Mesothelial cell of epicardium (in vitro differentiated cells): Measurements from ENCODE around the gene KLRG1. TPM values are rescaled to one million over a fixed set of nuclear protein-coding genes. Genes with fewer than 3 reads are reported as not detected.

Experiments
- DNase-seq, 2 experiments: peaks; one replicate each; pipeline ENCODE4 v3.0.0; 2021; ENCODE audit warnings: low spot score in 2 of 2; ENCODE audit not compliant: unreplicated experiment in 2 of 2
- H3K27ac Mint-ChIP-seq: 2 replicates; pipeline ENCODE4 v1.8.0; 2021; ENCODE audit warnings: mixed read lengths
- H3K27me3 Mint-ChIP-seq: 2 replicates; pipeline ENCODE4 v1.8.0; 2021; ENCODE audit warnings: low read depth, mixed read lengths
- H3K36me3 Mint-ChIP-seq: 2 replicates; pipeline ENCODE4 v1.8.0; 2021; ENCODE audit warnings: mixed read lengths
- H3K4me1 Mint-ChIP-seq: 2 replicates; pipeline ENCODE4 v1.8.0; 2021; ENCODE audit warnings: mixed read lengths
- H3K4me3 Mint-ChIP-seq: 2 replicates; pipeline ENCODE4 v1.8.0; 2021; ENCODE audit warnings: mild to moderate bottlenecking, moderate library complexity, mixed read lengths
- H3K9me3 Mint-ChIP-seq: 2 replicates; pipeline ENCODE4 v1.8.0; 2021; ENCODE audit warnings: mixed read lengths
- CTCF ChIP-seq: fragments of 200-600 bp; sonication (generic); IDR thresholded peaks from one replicate; pipeline ENCODE4 v1.5.0; 2021; ENCODE audit warnings: antibody characterized with exemption; ENCODE audit not compliant: unreplicated experiment
- total RNA-seq: library from RNA; stranded (reverse); gene quantifications from 3 replicates; pipeline ENCODE4 v1.2.1, GENCODE V29; 2021

Gene KLRG1
- total RNA-seq, 1 donor from 2014 or later: 2.0 TPM

GRCh38 chr12:8987163-8987562, 2.2 kb upstream of the KLRG1 start:
- H3K9me3 Mint-ChIP-seq: peaks cover 5% of the 10 kb centered on the region
- H3K36me3 Mint-ChIP-seq: no peaks in the 10 kb centered on the region
- no peaks in the 10 kb centered on the region for H3K27me3 Mint-ChIP-seq
- no peak overlapping the region for H3K4me3 Mint-ChIP-seq
- TF ChIP-seq CTCF: no peak
- no peaks in the 10 kb centered on the region for H3K4me1 Mint-ChIP-seq
- H3K27ac Mint-ChIP-seq: no peak overlapping the region
- no peak for DNase-seq

GRCh38 chr12:8987685-8988084, 1.7 kb upstream of the KLRG1 start:
- Mint-ChIP-seq H3K36me3 (no peaks in the 10 kb centered on the region), H3K27ac (no peak overlapping the region), H3K27me3 (no peaks in the 10 kb centered on the region), H3K4me3 (no peak overlapping the region), H3K9me3 (peaks cover 5% of the 10 kb centered on the region), H3K4me1 (no peaks in the 10 kb centered on the region)
- TF ChIP-seq CTCF: no peak
- no peak for DNase-seq

- peaks cover under 1% of the 10 kb centered on the region for H3K4me1 Mint-ChIP-seq
- H3K4me3 Mint-ChIP-seq: no peak overlapping the region
- TF ChIP-seq CTCF: no peak
- H3K27me3 Mint-ChIP-seq: no peaks in the 10 kb centered on the region
- no peaks in the 10 kb centered on the region for H3K36me3 Mint-ChIP-seq
- H3K27ac Mint-ChIP-seq: no peak overlapping the region
- H3K9me3 Mint-ChIP-seq: no peaks in the 10 kb centered on the region
- no peak for DNase-seq
These were observed 2.3 kb downstream of the KLRG1 start for GRCh38 chr12:8991371-8992345.

GRCh38 chr12:8993827-8994226, 4.5 kb downstream of the KLRG1 start:
- H3K27me3 Mint-ChIP-seq: no peaks in the 10 kb centered on the region
- H3K9me3 Mint-ChIP-seq: no peaks in the 10 kb centered on the region
- H3K36me3 Mint-ChIP-seq: no peaks in the 10 kb centered on the region
- no peak overlapping the region for H3K27ac Mint-ChIP-seq
- no peak for TF ChIP-seq CTCF
- H3K4me3 Mint-ChIP-seq: no peak overlapping the region
- H3K4me1 Mint-ChIP-seq: peaks cover 2% of the 10 kb centered on the region
- DNase-seq: no peak

GRCh38 chr12:8995021-8995775, 5.9 kb downstream of the KLRG1 start:
- H3K4me3 Mint-ChIP-seq: no peak overlapping the region
- H3K27me3 Mint-ChIP-seq: no peaks in the 10 kb centered on the region
- H3K4me1 Mint-ChIP-seq: peaks cover 2% of the 10 kb centered on the region
- H3K36me3 Mint-ChIP-seq: no peaks in the 10 kb centered on the region
- no peak for TF ChIP-seq CTCF
- no peak overlapping the region for H3K27ac Mint-ChIP-seq
- no peaks in the 10 kb centered on the region for H3K9me3 Mint-ChIP-seq
- no peak for DNase-seq
